Trophoblast cell (in vitro differentiated cells and primary cell): ENCODE results near the gene GPR137B.

ENCODE experiments used
- DNase-seq, 2 donors: peaks; one replicate each; pipeline ENCODE4 v3.0.0-alpha.2; 2016
- H2AFZ ChIP-seq: 2 replicates; pipeline ENCODE4 v1.6.1; 2013; ENCODE audit warnings: low read length, moderate library complexity, mild to moderate bottlenecking; ENCODE audit not compliant: insufficient read depth, poor library complexity
- H2AK5ac ChIP-seq: 2 replicates; pipeline ENCODE4 v1.6.1; 2013; ENCODE audit warnings: mild to moderate bottlenecking, low read length
- H2BK120ac ChIP-seq: 2 replicates; pipeline ENCODE4 v1.6.1; 2013; ENCODE audit warnings: low read length, mild to moderate bottlenecking, moderate library complexity; ENCODE audit not compliant: insufficient read depth, poor library complexity
- H2BK12ac ChIP-seq: 2 replicates; pipeline ENCODE4 v1.6.1; 2013; ENCODE audit warnings: mild to moderate bottlenecking, low read length, moderate library complexity
- H2BK5ac ChIP-seq: 2 replicates; pipeline ENCODE4 v1.6.1; 2013; ENCODE audit warnings: low read length, low read depth, moderate library complexity, mild to moderate bottlenecking; ENCODE audit not compliant: poor library complexity
- H3K14ac ChIP-seq: 2 replicates; pipeline ENCODE4 v1.6.1; 2013; ENCODE audit warnings: mild to moderate bottlenecking, low read length
- H3K18ac ChIP-seq: 2 replicates; pipeline ENCODE4 v1.6.1; 2013; ENCODE audit warnings: mild to moderate bottlenecking, low read length
- H3K23ac ChIP-seq: 2 replicates; pipeline ENCODE4 v1.6.1; 2013; ENCODE audit warnings: low read length
- H3K27ac ChIP-seq: 2 replicates; pipeline ENCODE4 v1.5.1; 2013; ENCODE audit warnings: low read depth, mild to moderate bottlenecking, inconsistent platforms, low read length, moderate library complexity
- H3K27me3 ChIP-seq: 2 replicates; pipeline ENCODE4 v1.6.1; 2013; ENCODE audit warnings: inconsistent platforms, mild to moderate bottlenecking, low read length, moderate library complexity; ENCODE audit not compliant: insufficient read depth
- H3K36me3 ChIP-seq, 2 experiments: 1 replicate in 1 of 2; 2 replicates in 1 of 2; pipeline ENCODE4 v1.6.1; 2013; ENCODE audit warnings: low read length in 2 of 2, mild to moderate bottlenecking in 2 of 2, moderate library complexity in 1 of 2; ENCODE audit not compliant: insufficient read depth in 2 of 2, control insufficient read depth in 1 of 2
- H3K4ac ChIP-seq: 2 replicates; pipeline ENCODE4 v1.6.1; 2013; ENCODE audit warnings: low read depth, mild to moderate bottlenecking, low read length, moderate library complexity
- H3K4me1 ChIP-seq, 2 experiments: 1 replicate in 1 of 2; 2 replicates in 1 of 2; pipeline ENCODE4 v1.6.1; 2013; ENCODE audit warnings: low read length in 2 of 2, mild to moderate bottlenecking in 2 of 2, moderate library complexity in 1 of 2; ENCODE audit not compliant: insufficient read depth in 2 of 2, control insufficient read depth in 1 of 2
- H3K4me2 ChIP-seq: 2 replicates; pipeline ENCODE4 v1.6.1; 2013; ENCODE audit warnings: inconsistent platforms, mild to moderate bottlenecking, low read length, moderate library complexity
- H3K4me3 ChIP-seq: 2 replicates; pipeline ENCODE4 v1.5.1; 2013; ENCODE audit warnings: mild to moderate bottlenecking, low read depth, low read length, inconsistent platforms
- H3K79me1 ChIP-seq: one replicate; pipeline ENCODE4 v1.6.1; 2013; ENCODE audit warnings: low read length
- H3K79me2 ChIP-seq: 2 replicates; pipeline ENCODE4 v1.6.1; 2013; ENCODE audit warnings: low read length, mild to moderate bottlenecking; ENCODE audit not compliant: control insufficient read depth, insufficient read depth, poor library complexity
- H3K9ac ChIP-seq: 2 replicates; pipeline ENCODE4 v1.6.1; 2013; ENCODE audit warnings: mild to moderate bottlenecking, low read length
- H3K9me3 ChIP-seq: 2 replicates; pipeline ENCODE4 v1.6.1; 2013; ENCODE audit warnings: low read depth, mild to moderate bottlenecking, control low read depth, inconsistent platforms, low read length; ENCODE audit not compliant: insufficient read depth
- H4K12ac ChIP-seq: 2 replicates; pipeline ENCODE4 v1.6.1; 2013; ENCODE audit warnings: low read depth, mild to moderate bottlenecking, low read length, moderate library complexity
- H4K8ac ChIP-seq: 2 replicates; pipeline ENCODE4 v1.6.1; 2013; ENCODE audit warnings: low read depth, mild to moderate bottlenecking, low read length, moderate library complexity
- H4K91ac ChIP-seq: one replicate; pipeline ENCODE4 v1.6.1; 2013; ENCODE audit warnings: low read depth, mild to moderate bottlenecking, low read length, moderate library complexity
- WGBS: extraction: QIAGEN DNeasy Blood & Tissue Kit; methylation state at CpG from one replicate; pipeline ENCODE4 v1.1.7; 2013; ENCODE audit warnings: missing lambda C conversion rate; ENCODE audit not compliant: insufficient read length, insufficient coverage; ENCODE audit errors: extremely low coverage; 5-methylcytosine and 5-hydroxymethylcytosine counted together

The GPR137B gene

DNA sequence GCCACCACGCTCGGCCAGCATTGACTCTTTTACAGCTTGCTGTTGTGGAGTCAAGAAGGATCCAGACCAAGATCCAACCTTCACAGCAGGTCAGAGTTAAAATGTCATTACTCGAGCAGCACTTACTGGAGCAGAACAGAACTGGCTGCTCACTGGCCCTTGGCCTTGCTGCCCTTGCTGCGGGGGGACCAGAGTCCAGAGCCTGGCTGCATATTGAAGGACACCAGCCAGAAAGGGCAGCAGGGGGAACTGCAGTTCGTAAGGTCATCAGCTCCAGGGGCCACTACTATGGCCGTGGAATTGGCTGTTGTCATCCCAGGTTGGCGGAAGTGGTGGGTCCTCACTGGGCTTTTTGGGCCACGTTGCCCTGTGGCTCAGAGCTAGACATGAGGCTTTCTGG lies 15.3 kb upstream of the GPR137B start:
- Histone ChIP-seq H4K12ac (no peak overlapping the region), H3K4me3 (no peak overlapping the region), H3K27ac (no peak overlapping the region), H3K14ac (no peak overlapping the region), H2BK120ac (no peak overlapping the region), H3K36me3 (no peaks in the 10 kb centered on the region), H2AFZ (no peak overlapping the region), H3K79me2 (no peaks in the 10 kb centered on the region), H2BK5ac (no peak overlapping the region), H3K79me1 (no peaks in the 10 kb centered on the region), H3K4me2 (no peak overlapping the region), H4K8ac (no peak overlapping the region), H3K9ac (no peak overlapping the region), H3K27me3 (no peaks in the 10 kb centered on the region), H3K9me3 (no peaks in the 10 kb centered on the region), H3K23ac (no peak overlapping the region), H2AK5ac (no peak overlapping the region), H4K91ac (no peak overlapping the region), H3K18ac (no peak overlapping the region), H3K4ac (no peak overlapping the region), H3K4me1 (peaks cover 14 to 16% of the 10 kb centered on the region in 2 experiments), H2BK12ac (no peak overlapping the region)
- no peak for DNase-seq
- WGBS = no CpG with 5 or more reads among the region's 8 CpGs

DNA sequence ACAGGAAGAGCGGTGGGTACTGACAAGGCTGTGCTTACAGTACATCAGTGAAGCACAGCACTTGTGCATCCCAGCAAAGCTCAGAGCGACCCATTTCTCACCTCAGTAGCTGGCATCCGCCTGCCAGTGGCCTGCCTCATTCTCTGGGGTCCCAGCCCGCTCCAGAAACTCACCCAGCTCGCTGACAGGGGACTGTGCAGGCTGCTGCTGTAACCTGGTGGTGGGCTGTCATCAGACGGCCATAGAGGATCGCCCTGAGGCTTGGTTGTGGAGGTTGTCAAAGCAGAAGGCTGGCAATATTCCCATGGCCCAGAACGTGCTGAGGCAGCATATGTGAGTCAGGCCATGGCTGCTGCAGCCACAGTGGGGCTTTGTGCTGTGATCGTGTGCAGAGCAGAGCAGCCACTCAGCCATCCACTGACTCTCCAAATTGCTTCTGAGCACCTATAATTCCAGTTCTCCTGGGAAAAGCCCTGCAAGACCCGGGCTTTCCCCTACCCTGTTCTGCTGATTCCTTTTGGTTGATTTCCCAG lies 13.6 kb upstream of the GPR137B start:
- no peak overlapping the region for H3K14ac ChIP-seq
- H3K27ac ChIP-seq = no peak overlapping the region
- no peaks in the 10 kb centered on the region for H3K9me3 ChIP-seq
- H2BK12ac ChIP-seq = no peak overlapping the region
- no peak overlapping the region for H4K91ac ChIP-seq
- H3K79me1 ChIP-seq = no peaks in the 10 kb centered on the region
- H3K18ac ChIP-seq = no peak overlapping the region
- no peak overlapping the region for H2BK120ac ChIP-seq
- H3K4me2 ChIP-seq = no peak overlapping the region
- no peak overlapping the region for H4K8ac ChIP-seq
- H3K4ac ChIP-seq = no peak overlapping the region
- no peak overlapping the region for H4K12ac ChIP-seq
- no peak for DNase-seq
- no peaks in the 10 kb centered on the region for H3K79me2 ChIP-seq
- WGBS = no CpG with 5 or more reads among the region's 10 CpGs
- H3K23ac ChIP-seq = no peak overlapping the region
- H2AK5ac ChIP-seq = no peak overlapping the region
- no peaks in the 10 kb centered on the region for H3K27me3 ChIP-seq
- no peak overlapping the region for H2BK5ac ChIP-seq
- H3K36me3 ChIP-seq = no peaks in the 10 kb centered on the region
- H3K4me3 ChIP-seq = no peak overlapping the region
- no peak overlapping the region for H2AFZ ChIP-seq
- no peak overlapping the region for H3K9ac ChIP-seq
- peaks cover 16% of the 10 kb centered on the region in 2 experiments for H3K4me1 ChIP-seq

DNA sequence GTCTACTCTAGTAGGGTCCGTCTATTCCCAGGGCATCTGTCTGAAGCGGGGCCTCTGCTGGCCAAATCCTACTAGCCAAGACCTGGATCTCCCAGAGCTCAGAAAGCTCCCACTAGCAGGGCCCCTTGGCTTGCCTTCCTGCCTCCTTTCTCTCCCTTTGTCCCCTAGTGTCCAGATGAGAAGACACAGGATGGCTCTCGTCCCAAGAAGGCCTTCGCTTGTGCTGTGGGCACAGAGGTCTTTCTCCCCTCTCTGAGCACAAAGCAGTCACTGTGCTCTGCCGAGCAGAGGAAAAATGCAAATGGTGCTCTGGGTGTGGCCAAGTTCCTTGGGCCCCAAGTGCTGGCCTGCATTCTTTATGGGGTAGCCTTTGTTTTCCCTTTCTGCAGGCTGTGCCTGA lies 13.0 kb upstream of the GPR137B start:
- Histone ChIP-seq H3K18ac (no peak overlapping the region), H2AFZ (peak overlapping the region; percentile 35), H3K4ac (no peak overlapping the region), H2AK5ac (no peak overlapping the region), H3K27me3 (no peaks in the 10 kb centered on the region), H3K36me3 (no peaks in the 10 kb centered on the region), H3K79me2 (no peaks in the 10 kb centered on the region), H2BK5ac (no peak overlapping the region), H3K9me3 (no peaks in the 10 kb centered on the region), H2BK120ac (no peak overlapping the region), H3K9ac (no peak overlapping the region), H3K27ac (no peak overlapping the region), H3K79me1 (no peaks in the 10 kb centered on the region), H3K4me2 (no peak overlapping the region), H3K23ac (no peak overlapping the region), H3K14ac (no peak overlapping the region), H3K4me1 (peaks cover 16% of the 10 kb centered on the region in 2 experiments), H4K91ac (no peak overlapping the region), H3K4me3 (no peak overlapping the region), H4K8ac (peak overlapping the region; percentile 46), H4K12ac (no peak overlapping the region), H2BK12ac (no peak overlapping the region)
- no CpG with 5 or more reads among the region's 5 CpGs for WGBS
- DNase-seq = no peak

DNA sequence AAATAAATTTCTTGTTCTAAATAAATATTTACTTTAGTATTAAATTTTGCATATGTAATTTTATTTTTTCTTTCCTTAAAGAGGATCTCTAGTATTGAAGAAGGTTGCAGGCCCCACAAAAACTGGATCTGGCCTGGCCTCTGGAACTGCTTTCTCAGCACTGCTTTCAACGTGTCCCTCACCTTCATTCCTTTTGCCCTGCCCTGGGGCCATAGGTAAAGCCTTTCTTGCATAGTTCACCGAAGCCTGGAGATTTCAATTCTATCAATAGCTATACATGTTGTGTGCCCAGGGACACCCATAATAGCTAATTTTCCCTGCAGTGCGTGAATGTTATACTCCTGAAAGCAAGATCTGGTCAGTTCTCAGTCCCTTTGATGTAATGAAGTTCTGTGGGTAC lies 12.0 kb upstream of the GPR137B start:
- peak in 1 of 2 donors; percentile 35 for DNase-seq
- peak overlapping the region; percentile 23 for H3K4ac ChIP-seq
- H4K12ac ChIP-seq = no peak overlapping the region
- H3K79me1 ChIP-seq = no peaks in the 10 kb centered on the region
- no peak overlapping the region for H3K23ac ChIP-seq
- H3K9me3 ChIP-seq = no peaks in the 10 kb centered on the region
- H2BK5ac ChIP-seq = no peak overlapping the region
- no peak overlapping the region for H3K14ac ChIP-seq
- no peak overlapping the region for H2AFZ ChIP-seq
- H3K27ac ChIP-seq = no peak overlapping the region
- H3K79me2 ChIP-seq = no peaks in the 10 kb centered on the region
- H3K36me3 ChIP-seq = no peaks in the 10 kb centered on the region
- no peak overlapping the region for H4K8ac ChIP-seq
- H3K4me2 ChIP-seq = peak overlapping the region; percentile 10
- no peak overlapping the region for H2BK120ac ChIP-seq
- no peak overlapping the region for H2AK5ac ChIP-seq
- H3K27me3 ChIP-seq = no peaks in the 10 kb centered on the region
- H3K9ac ChIP-seq = no peak overlapping the region
- H3K4me3 ChIP-seq = no peak overlapping the region
- H4K91ac ChIP-seq = no peak overlapping the region
- no peak overlapping the region for H2BK12ac ChIP-seq
- WGBS = no CpG with 5 or more reads among the region's 3 CpGs
- H3K18ac ChIP-seq = no peak overlapping the region
- H3K4me1 ChIP-seq = peaks cover 16% of the 10 kb centered on the region in 2 experiments
